Stimulated activated CD4-positive, alpha-beta T cell treated with anti-CD3 and anti-CD28 coated beads, Interleukin-2, amount 100 ng/mL, for 48 hours (primary cell): ENCODE measurements around the gene PLD1.
"Not testable (repeated sequence)": the region's sequence is repeated elsewhere in the genome, so short reads cannot be mapped to it uniquely, and the experiment has no call there.

Source experiments
- DNase-seq, 2 donors: peaks; one replicate each; pipeline ENCODE4 v3.0.0-alpha.2; 2020

PLD1 gene

DNA sequence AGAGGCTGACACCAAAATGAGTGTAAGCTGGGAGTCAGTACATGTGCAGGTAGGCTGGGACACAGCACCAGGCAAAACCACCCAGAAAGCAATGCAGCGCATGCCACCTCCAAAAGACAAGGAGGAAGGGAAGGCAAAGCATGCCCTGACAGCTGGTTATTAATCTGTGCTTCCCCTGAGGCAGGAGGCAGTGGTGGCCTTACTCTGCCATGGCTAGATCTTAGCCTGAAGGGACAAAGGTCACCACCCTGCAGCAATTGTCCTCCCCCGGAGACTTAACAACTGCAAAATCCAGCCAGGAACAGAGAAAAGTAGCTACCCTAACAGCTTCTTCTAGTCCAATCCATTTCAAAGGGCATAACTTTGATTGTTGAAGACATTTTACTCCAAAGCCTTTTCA lies 73.7 kb downstream of the PLD1 start:
- DNase-seq, result no peak

DNA sequence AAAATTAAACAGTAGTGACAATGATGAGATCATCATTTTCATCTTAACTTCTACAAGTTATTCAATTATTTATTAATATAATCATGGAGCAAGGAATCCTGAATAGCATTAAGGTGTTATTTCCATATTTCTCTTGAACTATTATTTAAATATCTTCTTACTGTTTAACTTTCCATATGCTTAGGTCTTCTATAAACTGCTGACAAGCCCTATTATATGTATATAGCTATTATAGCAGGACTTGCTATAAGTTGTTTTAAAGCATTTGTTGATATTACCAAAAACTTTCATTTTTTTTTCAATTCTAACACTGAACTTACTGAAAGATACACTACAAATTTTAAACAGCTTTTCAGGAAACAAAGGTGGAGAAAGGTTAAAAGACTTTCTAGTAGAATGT lies 76.7 kb downstream of the PLD1 start:
- no peak for DNase-seq

GRCh38 chr3:171732756-171733155 lies 77.5 kb downstream of the PLD1 start:
- no peak for DNase-seq

GRCh38 chr3:171731691-171732090 lies 78.6 kb downstream of the PLD1 start:
- DNase-seq, result no peak

DNA sequence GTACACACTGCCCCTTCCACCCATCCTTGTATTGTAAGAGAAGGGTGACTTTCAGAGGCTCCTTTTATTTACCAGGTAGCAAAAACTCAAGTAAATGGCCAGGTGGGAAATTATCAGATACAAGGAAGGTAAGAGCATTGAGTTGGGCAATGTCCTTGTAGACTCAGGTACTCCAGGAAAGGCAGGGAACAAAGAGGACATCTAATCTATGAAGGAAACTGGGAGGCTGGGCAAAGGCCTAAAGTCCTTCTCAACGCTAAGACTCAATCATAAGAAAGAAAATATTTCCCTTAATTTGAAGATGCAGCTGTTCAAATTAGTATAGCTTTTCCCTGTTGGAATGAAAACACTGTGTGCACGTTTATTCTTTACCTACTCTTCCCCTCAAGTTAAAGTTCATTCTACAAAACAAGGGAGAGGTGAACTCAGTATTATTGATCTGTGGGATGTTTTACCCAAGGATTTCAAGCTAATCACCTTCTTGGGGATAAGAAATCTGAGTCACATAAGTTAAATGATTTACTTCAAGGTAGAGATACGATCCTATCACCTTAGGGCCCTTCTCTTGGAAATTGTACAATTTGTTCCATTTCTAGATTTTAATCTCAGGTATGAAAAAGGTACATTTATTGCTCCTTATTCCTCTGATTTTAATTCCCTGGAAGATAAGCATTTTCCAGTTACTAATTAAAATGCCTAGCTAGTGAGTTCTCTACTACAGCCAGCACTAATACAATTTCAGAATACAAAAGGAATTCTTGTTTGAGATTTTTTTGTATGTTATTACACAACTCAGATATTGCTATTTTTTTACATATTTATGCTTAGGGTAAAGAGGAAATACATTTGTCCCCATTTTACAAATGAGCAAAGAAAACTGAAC lies 80.6 kb downstream of the PLD1 start:
- DNase-seq, result no peak

DNA sequence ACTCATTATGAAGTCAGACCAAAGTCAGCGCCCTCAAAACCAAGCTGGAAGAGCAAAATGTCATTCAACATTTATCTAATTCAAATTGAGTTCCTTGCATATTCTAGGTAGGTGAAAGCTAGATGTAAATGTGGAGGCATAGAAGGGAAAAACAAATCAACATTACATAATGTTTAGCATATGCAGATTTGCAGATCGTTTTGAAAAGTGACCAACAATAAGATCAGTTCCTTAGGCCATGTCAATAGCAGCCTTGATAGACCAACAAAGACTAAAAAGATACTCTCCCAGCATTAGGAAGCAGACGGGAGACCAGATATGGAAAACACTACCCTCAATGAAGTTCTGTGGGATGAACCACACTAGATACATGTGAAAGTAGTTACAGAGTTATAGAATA lies 83.0 kb downstream of the PLD1 start:
- no peak for DNase-seq

DNA sequence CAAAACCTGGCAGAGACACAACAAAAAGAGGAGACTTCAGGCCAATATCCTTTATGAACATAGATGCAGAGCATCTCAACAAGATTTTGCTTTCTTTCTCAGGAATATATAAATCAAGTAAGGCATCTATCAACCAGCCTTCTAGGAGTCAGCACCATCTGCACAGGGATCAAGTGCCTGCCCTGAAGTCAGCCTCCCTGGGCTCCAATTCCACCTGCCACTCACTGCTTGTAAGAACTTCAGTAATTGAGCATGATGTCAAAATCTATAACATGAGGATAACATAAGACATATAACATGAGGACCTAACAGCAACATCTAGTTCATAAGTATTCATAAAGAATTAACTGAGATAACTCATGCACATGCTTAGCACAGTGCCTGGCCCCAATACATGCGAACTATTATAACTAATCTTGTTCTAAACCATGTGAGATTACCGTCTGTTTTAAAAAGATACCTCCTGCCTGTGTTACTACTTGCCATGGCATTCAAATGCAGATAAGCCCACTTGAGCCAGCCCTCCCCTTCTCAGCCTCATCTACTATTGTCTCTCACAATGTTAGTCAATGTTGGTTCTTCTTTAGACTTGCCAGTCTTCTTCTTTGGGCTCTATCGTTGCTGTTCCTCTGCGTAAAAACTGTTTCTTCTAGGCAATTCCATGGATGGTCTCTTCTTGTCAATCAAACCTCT lies 91.6 kb downstream of the PLD1 start:
- no peak for DNase-seq

GRCh38 chr3:171715155-171715554 lies 95.1 kb downstream of the PLD1 start:
- DNase-seq, result no peak

- no peak for DNase-seq
These were observed 97.9 kb downstream of the PLD1 start for GRCh38 chr3:171712171-171712938.

DNA sequence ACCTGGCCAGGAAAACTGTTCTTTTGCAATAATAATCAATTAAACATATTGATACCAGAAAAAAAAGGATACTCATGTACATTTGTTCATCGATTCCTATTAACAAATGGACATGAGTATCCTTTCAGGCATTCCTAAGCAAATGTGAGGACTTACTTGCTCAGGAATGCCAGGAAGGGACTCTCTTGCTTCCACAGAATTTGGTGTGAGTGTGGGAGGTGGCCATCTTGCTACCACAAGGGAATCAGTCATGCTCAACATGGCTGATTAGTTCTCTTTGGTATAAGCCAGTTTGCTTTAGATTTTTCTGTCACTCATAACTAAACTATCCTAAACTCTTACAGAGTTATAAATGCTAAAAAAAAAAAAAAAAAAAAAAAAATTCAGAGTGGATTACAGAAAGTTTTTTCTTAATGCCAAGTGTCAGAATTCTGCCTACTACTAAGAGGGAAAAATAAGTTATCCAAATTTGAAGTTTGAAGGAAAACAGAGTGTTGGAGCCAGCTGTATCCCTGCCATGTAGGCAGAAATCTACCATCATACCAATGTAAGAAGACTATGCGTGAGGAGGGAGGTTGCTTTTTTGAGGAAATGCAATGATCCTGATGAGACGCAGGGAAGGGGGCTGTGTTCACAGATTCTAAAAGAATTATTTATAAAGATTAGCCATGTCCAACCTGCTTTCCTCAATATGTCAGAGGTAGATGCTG lies 98.7 kb downstream of the PLD1 start:
- DNase-seq, result no peak

GRCh38 chr3:171710359-171710758 lies 99.9 kb downstream of the PLD1 start:
- no peak for DNase-seq

DNA sequence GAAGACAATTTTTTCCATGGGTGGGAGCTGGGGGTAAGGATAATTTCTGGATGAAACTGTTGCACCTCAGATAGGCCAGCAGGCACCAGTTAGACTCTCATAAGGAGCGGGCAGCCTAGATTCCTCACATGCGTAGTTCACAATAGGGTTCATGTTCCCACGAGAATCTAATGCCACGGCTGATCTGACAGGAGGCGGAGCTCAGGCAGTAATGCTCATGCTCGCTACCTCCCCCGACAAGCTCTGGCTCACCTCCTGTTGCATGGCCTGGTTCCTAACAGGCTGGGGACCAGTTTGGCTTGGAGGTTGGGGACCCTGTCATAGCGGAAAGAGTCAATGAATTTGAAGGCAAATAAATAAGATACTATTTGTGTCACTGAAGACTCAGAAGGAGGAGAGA lies 105.5 kb downstream of the PLD1 start:
- DNase-seq, result no peak

GRCh38 chr3:171704002-171704401 lies 106.3 kb downstream of the PLD1 start:
- DNase-seq, result peak in 1 of 2 donors; percentile 2

- no peak for DNase-seq
These were observed 107.1 kb downstream of the PLD1 start for GRCh38 chr3:171703144-171703543.

DNA sequence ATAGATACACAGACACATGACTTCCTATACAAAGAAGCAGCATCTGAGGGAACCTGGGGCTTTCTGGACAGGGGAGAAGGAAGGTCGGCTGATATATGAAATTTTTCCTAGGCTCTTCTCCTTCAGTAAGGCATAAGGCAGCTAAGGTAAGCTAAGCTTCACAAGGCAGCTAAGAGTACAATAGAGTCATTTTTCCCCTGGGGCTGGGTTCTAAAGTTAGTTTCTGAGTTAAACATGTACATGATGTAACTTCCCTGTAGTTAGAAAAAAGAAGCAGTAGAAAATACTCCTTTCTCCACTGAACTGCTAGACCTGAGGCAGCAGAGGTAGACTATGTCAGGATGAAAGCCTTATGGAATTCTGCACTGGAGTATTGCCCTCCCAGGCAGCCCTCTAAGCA lies 109.6 kb downstream of the PLD1 start:
- no peak for DNase-seq

GRCh38 chr3:171700157-171700556 lies 110.1 kb downstream of the PLD1 start:
- no peak for DNase-seq

DNA sequence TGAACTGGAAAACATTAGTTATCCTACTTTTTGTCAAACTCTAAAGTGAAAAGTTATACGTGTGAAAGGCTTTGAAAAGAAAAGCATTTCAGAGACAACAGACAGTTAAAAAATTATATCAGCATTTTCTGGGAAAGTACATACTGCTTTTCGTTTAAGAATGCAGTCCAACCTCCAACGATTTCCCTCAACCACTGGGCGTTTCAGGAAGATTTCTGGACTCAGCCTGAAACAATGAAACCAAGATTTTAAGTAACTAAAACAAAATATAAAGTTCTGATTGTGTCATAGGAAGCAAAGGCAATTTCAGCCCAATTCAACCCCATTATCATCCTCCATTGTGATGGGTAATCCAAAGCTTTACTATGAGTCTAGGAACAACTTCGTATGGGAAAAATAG lies 110.7 kb downstream of the PLD1 start:
- DNase-seq, result no peak

- DNase-seq, result no peak
These were observed 113.5 kb downstream of the PLD1 start for GRCh38 chr3:171696805-171697204.

GRCh38 chr3:171695426-171695825 lies 114.9 kb downstream of the PLD1 start:
- no peak for DNase-seq

GRCh38 chr3:171694888-171695287 lies 115.4 kb downstream of the PLD1 start:
- DNase-seq, result no peak

DNA sequence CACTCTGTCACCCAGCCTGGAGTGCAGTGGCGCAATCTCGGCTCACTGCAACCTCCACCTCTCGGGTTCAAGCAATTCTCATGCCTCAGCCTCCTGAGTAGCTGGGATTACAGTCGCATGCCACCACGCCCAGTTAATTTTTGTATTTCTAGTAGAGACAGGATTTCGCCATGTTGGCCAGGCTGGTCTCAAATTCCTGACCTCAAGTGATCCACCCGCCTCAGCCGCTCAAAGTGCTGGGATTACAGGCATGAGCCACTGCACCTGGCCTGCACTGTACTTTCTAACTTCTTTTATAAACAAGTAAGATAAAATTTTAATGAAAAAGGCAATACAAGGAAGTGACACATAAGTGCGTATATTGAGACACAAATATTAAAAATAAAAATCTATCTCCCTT lies 117.7 kb downstream of the PLD1 start:
- not testable (repeated sequence) for DNase-seq

GRCh38 chr3:171691485-171691884 lies 118.8 kb downstream of the PLD1 start:
- no peak for DNase-seq

DNA sequence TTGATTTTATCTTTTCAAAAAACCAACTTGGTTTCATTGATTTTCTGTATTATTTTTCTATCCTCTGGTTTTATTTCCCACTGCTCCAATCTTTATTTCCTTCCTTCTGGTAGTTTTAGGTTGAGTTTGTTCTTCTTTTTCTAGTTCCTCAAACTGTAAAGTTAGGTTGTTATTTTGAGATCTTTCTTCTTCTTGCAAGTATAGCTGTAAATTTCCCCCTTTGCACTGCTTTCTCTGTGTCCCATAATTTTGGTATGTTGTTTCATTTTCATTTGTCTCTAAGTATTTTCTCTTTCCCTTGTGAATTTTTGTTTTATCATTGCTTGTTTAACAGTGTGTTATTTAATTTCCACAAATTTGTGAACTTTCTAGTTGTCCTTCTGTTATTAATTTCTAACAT lies 120.0 kb downstream of the PLD1 start:
- no peak for DNase-seq
